AG04449 (cell line): Measurements from ENCODE around the gene OSBPL9.
A peak's percentile ranks its signal among the peaks of the same experiment; 100 is the strongest.

Experiments used
- CTCF ChIA-PET: fragments of 350-600 bp; formaldehyde crosslinking; extraction: SDS; loops from one replicate; lab custom pipeline; 2021; ENCODE audit warnings: antibody characterized with exemption; lab: Yijun Ruan, JAX
- POLR2A ChIA-PET: fragments of 400-600, 350-600 bp; formaldehyde crosslinking; extraction: SDS; loops from one replicate; lab custom pipeline; 2020; ENCODE audit warnings: antibody characterized with exemption, inconsistent platforms; lab: Yijun Ruan, JAX
- DNase-seq: peaks from one replicate; pipeline ENCODE4 v3.0.0-alpha.2; 2010; ENCODE audit warnings: low read depth, low spot score
- H3K4me3 ChIP-seq: 2 replicates; pipeline ENCODE4 v1.5.1; 2011; ENCODE audit warnings: low read depth, mild to moderate bottlenecking, control low read depth, low read length
- TF ChIP-seq, protein P1 (sequence below): IDR thresholded peaks from one replicate; pipeline ENCODE4 v1.5.1; 2011; ENCODE audit warnings: mild to moderate bottlenecking, moderate library complexity, low read length, control low read depth, inconsistent platforms; ENCODE audit not compliant: insufficient read depth; ENCODE audit errors: missing control alignments

Gene OSBPL9

DNA sequence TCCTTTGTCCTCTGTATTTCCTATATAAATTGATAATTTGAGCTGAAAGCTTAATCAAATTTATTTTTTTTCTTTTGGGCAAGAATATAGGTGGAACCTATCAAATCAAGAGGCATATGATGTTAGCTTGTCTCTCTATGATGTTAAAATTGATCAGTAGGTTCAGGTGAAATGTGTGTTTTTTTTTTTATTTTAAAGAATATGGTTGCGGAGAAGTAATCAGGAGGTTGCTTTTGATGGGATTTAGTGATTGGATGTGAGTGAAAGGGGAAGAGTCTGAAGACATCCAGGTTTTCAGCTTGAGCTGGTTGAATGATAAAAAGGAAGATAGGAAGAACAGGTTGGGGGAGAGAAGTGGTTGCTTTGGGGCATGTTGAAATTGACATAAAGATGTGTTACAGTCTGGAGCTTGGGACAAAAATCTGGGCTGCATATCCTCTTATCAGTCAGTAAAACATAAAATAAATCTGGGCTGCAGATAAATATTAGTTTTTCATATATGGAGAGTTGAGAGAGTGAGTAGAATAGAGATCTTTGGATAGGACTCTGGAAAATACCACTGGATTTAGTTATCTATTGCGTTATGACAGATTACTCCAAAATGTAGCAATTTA is 5.1 kb downstream of the OSBPL9 start:
- TF ChIP-seq, protein P1, sequence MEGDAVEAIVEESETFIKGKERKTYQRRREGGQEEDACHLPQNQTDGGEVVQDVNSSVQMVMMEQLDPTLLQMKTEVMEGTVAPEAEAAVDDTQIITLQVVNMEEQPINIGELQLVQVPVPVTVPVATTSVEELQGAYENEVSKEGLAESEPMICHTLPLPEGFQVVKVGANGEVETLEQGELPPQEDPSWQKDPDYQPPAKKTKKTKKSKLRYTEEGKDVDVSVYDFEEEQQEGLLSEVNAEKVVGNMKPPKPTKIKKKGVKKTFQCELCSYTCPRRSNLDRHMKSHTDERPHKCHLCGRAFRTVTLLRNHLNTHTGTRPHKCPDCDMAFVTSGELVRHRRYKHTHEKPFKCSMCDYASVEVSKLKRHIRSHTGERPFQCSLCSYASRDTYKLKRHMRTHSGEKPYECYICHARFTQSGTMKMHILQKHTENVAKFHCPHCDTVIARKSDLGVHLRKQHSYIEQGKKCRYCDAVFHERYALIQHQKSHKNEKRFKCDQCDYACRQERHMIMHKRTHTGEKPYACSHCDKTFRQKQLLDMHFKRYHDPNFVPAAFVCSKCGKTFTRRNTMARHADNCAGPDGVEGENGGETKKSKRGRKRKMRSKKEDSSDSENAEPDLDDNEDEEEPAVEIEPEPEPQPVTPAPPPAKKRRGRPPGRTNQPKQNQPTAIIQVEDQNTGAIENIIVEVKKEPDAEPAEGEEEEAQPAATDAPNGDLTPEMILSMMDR: no peak
- ChIA-PET CTCF (interaction anchor here (5.2 kb wide), 1 partner anchor 146 kb away, joined by 59 read pairs; no protein-coding TSS in a partner anchor), POLR2A (no interaction called here)
- no peak overlapping the region for H3K4me3 ChIP-seq
- DNase-seq: no peak

DNA sequence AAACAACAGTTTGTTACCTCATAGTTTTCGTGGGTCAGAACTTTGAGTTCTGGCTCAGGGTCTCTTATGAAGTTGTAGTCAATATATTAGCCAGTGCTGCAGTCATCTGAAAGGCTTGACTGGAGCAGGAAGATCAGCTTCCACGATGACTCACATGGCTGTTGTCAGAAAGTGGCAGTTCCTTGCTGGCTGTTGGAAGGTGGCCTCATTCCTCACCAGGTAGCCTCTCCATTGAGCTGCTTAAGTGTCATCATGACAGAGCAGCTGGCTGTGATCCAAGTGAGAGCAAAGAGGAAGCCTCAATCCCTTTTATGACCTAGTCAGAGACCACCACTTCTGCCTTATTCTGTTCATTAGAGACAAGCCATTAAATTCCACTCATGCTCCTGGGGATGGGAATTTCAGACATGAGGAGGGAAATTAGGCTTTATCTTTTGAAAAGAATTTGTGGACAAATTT is 5.6 kb downstream of the OSBPL9 start:
- DNase-seq: no peak
- CTCF ChIA-PET: interaction anchor here (5.2 kb wide), 1 partner anchor 145 kb away, joined by 59 read pairs; no protein-coding TSS in a partner anchor
- no peak overlapping the region for H3K4me3 ChIP-seq
- POLR2A ChIA-PET: no interaction called here
- TF ChIP-seq, protein P1: no peak

DNA sequence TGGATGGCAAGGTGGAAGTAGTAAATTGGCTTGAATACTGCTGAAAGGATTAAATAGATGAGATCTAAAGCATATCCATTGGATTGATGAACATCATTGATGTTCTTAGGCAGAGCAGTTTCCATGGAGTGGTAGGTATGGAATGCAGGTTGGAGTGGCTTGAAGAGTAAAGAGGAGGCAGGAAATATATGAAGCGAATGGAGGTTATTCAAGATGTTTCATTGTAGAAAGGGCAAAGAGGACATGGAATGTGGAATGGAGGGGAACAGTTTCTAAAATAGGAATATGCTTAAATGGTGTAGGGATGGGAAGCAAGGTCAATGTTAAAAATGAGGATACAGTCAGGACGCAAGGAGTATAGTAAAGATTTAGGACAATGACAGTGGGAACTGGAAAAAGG is 6.1 kb downstream of the OSBPL9 start:
- DNase-seq: no peak
- ChIA-PET POLR2A (no interaction called here), CTCF (interaction anchor here (5.2 kb wide), 1 partner anchor 145 kb away, joined by 59 read pairs; no protein-coding TSS in a partner anchor)
- H3K4me3 ChIP-seq: no peak overlapping the region
- TF ChIP-seq, protein P1: no peak

DNA sequence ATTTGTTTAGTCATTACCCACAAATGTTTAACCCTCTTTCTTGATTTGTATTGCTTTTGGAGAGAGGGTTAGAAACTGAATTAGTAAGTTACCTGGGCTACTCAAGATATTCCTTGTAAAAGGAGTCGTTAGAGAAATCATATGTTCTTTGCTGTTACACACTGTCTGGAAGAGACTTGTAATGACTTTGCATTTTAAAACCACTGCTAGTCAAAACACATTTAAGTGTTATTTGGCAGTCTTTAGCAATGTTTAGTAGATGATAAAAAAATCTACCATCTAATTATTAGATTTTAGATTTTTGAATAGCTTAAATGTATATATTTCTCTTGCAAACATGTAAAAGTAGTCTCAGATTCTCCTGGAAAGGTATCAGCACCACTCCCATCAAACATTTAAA is 6.6 kb downstream of the OSBPL9 start:
- DNase-seq: no peak
- ChIA-PET POLR2A (no interaction called here), CTCF (interaction anchor here (1.3 to 5.2 kb wide), 3 partner anchors 137 to 170 kb away, joined by 3 to 59 read pairs (median 4); no protein-coding TSS in a partner anchor)
- TF ChIP-seq, protein P1: no peak
- no peak overlapping the region for H3K4me3 ChIP-seq

DNA sequence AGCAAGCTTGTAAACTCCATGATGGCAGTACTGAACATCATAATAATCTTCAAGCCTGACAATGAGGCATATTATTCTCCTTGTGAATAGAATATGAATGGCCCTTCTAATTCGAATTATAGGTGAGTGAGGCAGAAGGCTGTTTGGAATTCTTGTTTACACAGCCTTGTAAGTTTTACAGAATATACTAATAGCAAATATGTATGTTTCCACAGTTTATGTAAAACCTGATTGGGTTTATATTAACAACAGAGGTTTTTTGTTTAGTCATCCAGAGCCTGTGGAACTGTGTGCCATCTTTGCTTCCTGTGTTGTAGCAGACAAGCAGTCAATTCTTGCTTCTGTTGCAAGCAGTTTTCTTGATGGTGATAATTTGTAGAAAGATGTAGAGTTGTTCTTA is 8.0 kb downstream of the OSBPL9 start:
- ChIA-PET CTCF (interaction anchor here (1.3 to 5.2 kb wide), 3 partner anchors 136 to 168 kb away, joined by 3 to 59 read pairs (median 4); no protein-coding TSS in a partner anchor), POLR2A (interaction anchor here (0.5 kb wide), 1 partner anchor 23 kb away, joined by 3 read pairs; no protein-coding TSS in a partner anchor)
- TF ChIP-seq, protein P1: no peak
- no peak overlapping the region for H3K4me3 ChIP-seq
- DNase-seq: no peak

DNA sequence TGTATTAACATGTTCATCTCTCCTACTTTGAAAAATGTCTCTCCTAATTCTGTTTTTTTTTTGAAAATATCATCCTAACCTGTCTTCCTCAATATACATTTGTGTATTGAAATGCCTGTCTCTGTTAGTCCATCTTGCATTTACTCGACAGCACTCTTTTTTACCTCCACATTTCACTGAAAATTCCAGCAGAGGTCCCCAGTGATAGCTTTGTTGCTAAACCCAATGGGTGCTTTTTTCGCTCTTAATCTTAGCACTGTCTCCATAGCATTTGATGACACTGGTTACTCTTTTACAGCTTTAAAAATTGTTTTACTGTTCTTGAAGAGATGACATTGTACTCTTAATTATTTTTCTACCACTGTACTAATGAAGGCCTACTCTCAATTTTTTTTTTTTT is 10.8 kb downstream of the OSBPL9 start:
- DNase-seq: no peak
- ChIA-PET CTCF (interaction anchor here (0.6 to 3.6 kb wide), 30 partner anchors 8 to 205 kb away, joined by 3 to 106 read pairs (median 4); partner anchors contain the start of gene OSBPL9), POLR2A (no interaction called here)
- no peak overlapping the region for H3K4me3 ChIP-seq
- TF ChIP-seq, protein P1: peak; percentile 39
